ENCODE results near the gene SMIM3.

The SMIM3 gene, protein sequence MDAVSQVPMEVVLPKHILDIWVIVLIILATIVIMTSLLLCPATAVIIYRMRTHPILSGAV

DNA sequence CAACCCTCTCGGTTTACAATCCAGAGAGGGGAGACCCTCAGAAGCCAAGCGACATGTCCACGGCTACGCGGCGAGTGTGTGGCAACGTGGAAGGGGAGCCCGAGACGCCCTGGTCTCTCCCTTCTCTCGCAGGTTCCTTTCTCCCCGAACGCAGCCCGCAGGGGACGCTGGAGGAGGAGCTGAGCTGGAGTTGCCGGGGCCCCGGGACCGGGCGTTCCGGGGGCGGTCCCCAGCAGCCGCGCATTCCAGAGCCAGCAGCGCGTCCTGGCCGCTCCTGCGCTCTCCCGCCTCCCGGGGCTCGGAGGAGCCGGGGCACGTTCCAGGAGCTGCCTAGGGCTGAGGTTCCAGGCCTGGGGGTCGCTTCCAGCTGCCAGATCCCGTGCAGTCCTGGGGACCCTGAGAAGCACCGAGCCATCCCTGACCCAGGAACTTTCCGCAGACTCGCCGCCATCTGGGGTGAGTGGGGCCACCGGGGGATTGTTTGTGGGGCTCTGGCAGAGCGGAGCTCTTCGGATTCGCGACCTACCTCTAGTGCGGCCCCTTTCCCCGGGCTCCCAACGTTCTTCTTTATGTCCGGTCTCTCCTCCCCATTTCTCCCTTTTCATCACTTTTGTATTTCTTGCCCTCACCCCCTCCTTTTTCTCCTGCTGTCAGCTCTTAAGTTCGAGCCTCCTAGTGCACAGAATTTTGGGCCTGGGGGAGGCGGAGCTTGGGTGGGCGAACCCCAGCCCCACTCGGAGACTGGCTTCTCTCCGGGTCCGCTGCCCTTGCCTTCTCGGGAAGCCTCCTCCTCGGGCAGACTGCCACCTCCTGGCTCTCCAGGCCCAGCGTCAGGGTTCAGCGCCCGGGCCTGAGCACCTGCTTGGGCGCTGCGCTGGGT lies at the start of gene SMIM3:
Gene SMIM3 (plus strand): TSS at position 241 of the 880 bp plus-strand sequence. CDS start 16,684 bp downstream, outside the sequence.
- TF ChIP-seq, protein P1, sequence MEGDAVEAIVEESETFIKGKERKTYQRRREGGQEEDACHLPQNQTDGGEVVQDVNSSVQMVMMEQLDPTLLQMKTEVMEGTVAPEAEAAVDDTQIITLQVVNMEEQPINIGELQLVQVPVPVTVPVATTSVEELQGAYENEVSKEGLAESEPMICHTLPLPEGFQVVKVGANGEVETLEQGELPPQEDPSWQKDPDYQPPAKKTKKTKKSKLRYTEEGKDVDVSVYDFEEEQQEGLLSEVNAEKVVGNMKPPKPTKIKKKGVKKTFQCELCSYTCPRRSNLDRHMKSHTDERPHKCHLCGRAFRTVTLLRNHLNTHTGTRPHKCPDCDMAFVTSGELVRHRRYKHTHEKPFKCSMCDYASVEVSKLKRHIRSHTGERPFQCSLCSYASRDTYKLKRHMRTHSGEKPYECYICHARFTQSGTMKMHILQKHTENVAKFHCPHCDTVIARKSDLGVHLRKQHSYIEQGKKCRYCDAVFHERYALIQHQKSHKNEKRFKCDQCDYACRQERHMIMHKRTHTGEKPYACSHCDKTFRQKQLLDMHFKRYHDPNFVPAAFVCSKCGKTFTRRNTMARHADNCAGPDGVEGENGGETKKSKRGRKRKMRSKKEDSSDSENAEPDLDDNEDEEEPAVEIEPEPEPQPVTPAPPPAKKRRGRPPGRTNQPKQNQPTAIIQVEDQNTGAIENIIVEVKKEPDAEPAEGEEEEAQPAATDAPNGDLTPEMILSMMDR (IDR thresholded peaks at IDR 0.05; ENCODE audit: insufficient read depth, low read length, missing control alignments): peak; percentile 56
- peak within 1 kb of the TSS; percentile 91 for H3K4me3 ChIP-seq (ENCODE audit: low read depth, low read length)
- ChIA-PET CTCF (interaction anchor here (0.7 to 3.8 kb wide), 18 partner anchors 8 to 320 kb away, joined by 3 to 23 read pairs (median 4); partner anchors contain the start of genes DCTN4, IRGM and RBM22), POLR2A (interaction anchor here (0.7 to 4.1 kb wide), 5 partner anchors 11 to 620 kb away, joined by 3 to 35 read pairs (median 5); partner anchors contain the start of genes DCTN4 and RBM22)
- DNase-seq (ENCODE audit: low read depth, low spot score): no peak

DNA sequence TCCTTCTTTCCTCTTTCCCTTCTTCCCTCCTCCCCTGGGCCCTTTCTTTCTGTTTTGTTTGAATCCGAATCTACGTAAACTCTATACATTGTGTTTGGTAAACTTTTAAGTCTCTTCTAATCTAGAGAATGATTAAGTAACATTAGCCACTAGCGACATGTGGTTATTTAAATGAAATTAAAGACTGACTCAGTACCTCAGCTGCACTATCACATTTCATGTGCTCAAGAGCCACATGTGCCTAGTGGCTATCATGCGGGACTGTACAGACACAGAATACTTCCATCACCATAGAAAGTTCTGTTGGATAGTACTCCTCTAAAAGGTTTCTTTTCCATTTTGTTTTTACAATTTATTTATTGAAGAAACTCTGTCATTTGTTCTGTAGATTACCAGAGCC lies 48.7 kb upstream of the SMIM3 start:
- no peak overlapping the region for H3K4me3 ChIP-seq (ENCODE audit: low read depth, low read length)
- CTCF ChIA-PET: interaction anchor here (1.8 kb wide), 1 partner anchor 9 kb away, joined by 5 read pairs; no protein-coding TSS in a partner anchor
- DNase-seq (ENCODE audit: low read depth, low spot score): no peak
- POLR2A ChIA-PET: no interaction called here
- TF ChIP-seq, protein P1 (IDR thresholded peaks at IDR 0.05; ENCODE audit: insufficient read depth, low read length, missing control alignments): no peak

DNA sequence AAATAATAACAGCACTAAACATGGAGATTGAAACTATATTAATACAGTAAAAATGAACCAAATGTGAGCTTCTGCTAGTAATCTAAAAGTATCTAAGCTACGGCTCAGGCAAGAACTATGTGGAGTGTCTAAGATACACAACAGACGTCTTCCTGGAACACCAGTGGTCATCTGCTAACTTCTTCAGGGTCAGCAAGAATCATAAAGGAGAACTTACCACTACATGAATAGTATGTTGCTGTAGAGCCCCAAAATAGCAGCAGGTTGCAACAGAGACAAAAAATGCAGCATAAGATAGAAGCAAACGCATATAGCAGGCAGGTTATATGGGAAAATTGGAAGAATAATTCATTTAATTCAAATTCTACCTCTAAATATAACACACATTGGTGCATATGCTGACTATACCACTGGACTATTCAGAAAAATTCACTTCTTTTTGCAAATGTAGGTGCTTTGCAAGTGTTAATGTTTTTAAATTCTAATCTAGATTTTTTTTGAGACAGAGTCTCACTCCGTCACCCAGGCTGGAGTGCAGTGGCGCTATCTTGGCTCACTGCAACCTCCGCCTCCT lies 46.8 kb upstream of the SMIM3 start:
- no peak for DNase-seq (ENCODE audit: low read depth, low spot score)
- ChIA-PET CTCF (interaction anchor here (0.9 to 1.8 kb wide), 3 partner anchors 11 to 70 kb away, joined by 3 to 5 read pairs (median 5); partner anchors contain the start of gene RBM22), POLR2A (no interaction called here)
- no peak overlapping the region for H3K4me3 ChIP-seq (ENCODE audit: low read depth, low read length)
- TF ChIP-seq, protein P1 (IDR thresholded peaks at IDR 0.05; ENCODE audit: insufficient read depth, low read length, missing control alignments): no peak

DNA sequence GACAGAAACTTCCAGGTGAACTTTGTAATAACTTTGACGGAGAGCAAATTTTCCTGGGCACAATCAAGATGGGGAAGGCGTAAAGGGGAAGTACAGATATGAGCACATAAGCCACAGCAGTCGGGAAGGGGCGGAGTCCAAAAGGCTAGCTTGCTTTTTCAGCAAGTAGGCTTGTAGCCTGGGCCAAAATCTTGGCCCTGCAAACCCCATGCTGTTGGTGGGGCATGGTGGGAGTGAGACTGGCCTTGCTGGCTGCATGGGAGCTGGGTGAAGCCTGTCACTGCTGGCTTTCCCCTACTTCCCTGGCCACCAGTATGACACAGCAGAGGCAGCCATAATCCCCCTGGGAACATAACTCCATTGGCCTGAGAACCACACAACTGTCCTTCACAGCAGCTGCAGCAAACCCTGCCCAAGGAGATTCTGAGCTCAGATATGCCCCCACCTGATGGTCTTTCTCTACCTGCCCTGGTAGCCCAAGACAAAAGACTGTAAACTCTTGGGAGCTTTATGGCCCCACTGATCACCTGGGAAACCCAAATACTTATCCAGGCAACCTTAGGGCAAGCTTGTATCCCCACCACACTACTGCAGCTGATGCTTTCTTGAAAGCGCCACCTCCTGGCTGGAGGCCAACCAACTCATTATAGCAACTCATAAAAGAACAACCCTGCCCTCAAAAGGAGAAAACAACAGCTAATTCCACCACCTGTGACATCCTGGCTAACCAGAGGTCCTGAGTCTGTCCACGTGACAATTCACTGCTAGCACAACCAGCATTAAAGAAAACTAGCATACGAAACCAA lies 43.8 kb upstream of the SMIM3 start:
- DNase-seq (ENCODE audit: low read depth, low spot score): no peak
- TF ChIP-seq, protein P1 (IDR thresholded peaks at IDR 0.05; ENCODE audit: insufficient read depth, low read length, missing control alignments): no peak
- ChIA-PET POLR2A (no interaction called here), CTCF (interaction anchor here (1.7 to 3.2 kb wide), 3 partner anchors 15 to 66 kb away, joined by 4 to 12 read pairs (median 7); no protein-coding TSS in a partner anchor)
- no peak overlapping the region for H3K4me3 ChIP-seq (ENCODE audit: low read depth, low read length)

DNA sequence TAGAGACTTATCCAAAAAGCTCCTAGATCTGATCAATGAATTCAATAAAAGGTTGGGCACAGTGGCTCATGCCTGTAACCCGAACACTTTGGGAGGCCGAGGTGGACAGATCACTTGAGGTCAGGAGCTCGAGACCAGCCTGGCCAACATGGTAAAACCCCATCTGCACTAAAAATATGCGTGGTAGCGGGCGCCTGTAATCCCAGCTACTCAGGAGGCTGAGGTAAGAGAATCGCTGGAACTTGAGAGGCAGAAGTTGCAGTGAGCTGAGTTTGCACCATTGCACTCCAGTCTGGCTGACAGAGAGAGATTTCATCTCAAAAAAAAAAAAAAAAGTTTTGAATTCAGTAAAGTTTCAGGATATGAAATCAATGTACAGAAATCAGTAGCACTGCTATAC lies 39.7 kb upstream of the SMIM3 start:
- POLR2A ChIA-PET: no interaction called here
- TF ChIP-seq, protein P1 (IDR thresholded peaks at IDR 0.05; ENCODE audit: insufficient read depth, low read length, missing control alignments): no peak
- DNase-seq (ENCODE audit: low read depth, low spot score): no peak
- CTCF ChIA-PET: no interaction called here
- no peak overlapping the region for H3K4me3 ChIP-seq (ENCODE audit: low read depth, low read length)
